GDM1 (cell line): Measurements from ENCODE around the gene MMEL1.
"Not testable (repeated sequence)": the region's sequence is repeated elsewhere in the genome, so short reads cannot be mapped to it uniquely, and the experiment has no call there.

Experiments
- DNase-seq: peaks from one replicate; lab custom pipeline; 2025; lab: John Stamatoyannopoulos, UW

The MMEL1 gene

GRCh38 chr1:2557482-2558400 is 75.1 kb downstream of the MMEL1 start:
- DNase-seq: no peak

- no peak for DNase-seq
These were observed 75.9 kb downstream of the MMEL1 start for GRCh38 chr1:2556678-2557481.

- no peak for DNase-seq
These were observed 76.5 kb downstream of the MMEL1 start, which contains the start of gene TNFRSF14 for GRCh38 chr1:2556277-2556677. Gene TNFRSF14, plus strand, starts transcription at chr1:2556371. Its CDS starts 294 bp downstream, at chr1:2556665.

- peak; percentile 90 for DNase-seq
These were observed 77.1 kb downstream of the MMEL1 start for GRCh38 chr1:2555634-2556276.

GRCh38 chr1:2554621-2555387 is 78.0 kb downstream of the MMEL1 start:
- DNase-seq: peak; percentile 55

GRCh38 chr1:2553871-2554620 is 78.8 kb downstream of the MMEL1 start:
- no peak for DNase-seq

- DNase-seq: not testable (repeated sequence)
These were observed 79.7 kb downstream of the MMEL1 start for GRCh38 chr1:2553076-2553475.

- no peak for DNase-seq
These were observed 80.6 kb downstream of the MMEL1 start for GRCh38 chr1:2552189-2552588.

- not testable (repeated sequence) for DNase-seq
These were observed 81.3 kb downstream of the MMEL1 start for GRCh38 chr1:2551544-2551943.

GRCh38 chr1:2550309-2550861 is 82.4 kb downstream of the MMEL1 start:
- DNase-seq: not testable (repeated sequence)

- not testable (repeated sequence) for DNase-seq
These were observed 83.3 kb downstream of the MMEL1 start for GRCh38 chr1:2549367-2550029.

GRCh38 chr1:2548068-2548589 is 84.7 kb downstream of the MMEL1 start:
- DNase-seq: peak; percentile 59

- no peak for DNase-seq
These were observed 85.4 kb downstream of the MMEL1 start for GRCh38 chr1:2547210-2548067.

GRCh38 chr1:2546515-2547209 is 86.2 kb downstream of the MMEL1 start:
- peak; percentile 84 for DNase-seq

- DNase-seq: peak; percentile 84
These were observed 86.9 kb downstream of the MMEL1 start for GRCh38 chr1:2545754-2546514.

- no peak for DNase-seq
These were observed 87.8 kb downstream of the MMEL1 start for GRCh38 chr1:2544875-2545640.
